ENCODE measurements around the gene PTGIS. TPM values are rescaled to one million over a fixed set of nuclear protein-coding genes. Genes with fewer than 3 reads are reported as not detected.

PTGIS gene
- total and polyA plus RNA-seq, 12 donors, result 6.5 to 66.8 (median 20.2) TPM

- Histone ChIP-seq H3K36me3 (peaks cover 0 to 33% (median 0%) of the 10 kb centered on the region in 9 donors), H3K4me3 (no peak overlapping the region), H3K9me3 (no peaks in the 10 kb centered on the region), H3K27me3 (peaks cover 0 to 2% (median 0%) of the 10 kb centered on the region in 7 donors), H3K4me1 (no peaks in the 10 kb centered on the region), H3K27ac (no peak overlapping the region)
- ATAC-seq, result no peak
- DNase-seq, result no peak
- no peak for TF ChIP-seq CTCF (IDR thresholded peaks at IDR 0.05)
- WGBS, 2 donors, result 89 to 95% methylated on average over 4 of the region's 4 CpGs
- intact Hi-C loops (cut with DNase I), result no loop called here
Measured at GRCh38 chr20:49517805-49518100, 50.2 kb downstream of the PTGIS start.

GRCh38 chr20:49516916-49517804 is 50.8 kb downstream of the PTGIS start:
- H3K4me3 ChIP-seq, result no peak overlapping the region
- intact Hi-C loops (cut with DNase I), result no loop called here
- H3K9me3 ChIP-seq, result no peaks in the 10 kb centered on the region
- peaks cover 0 to 35% (median 0%) of the 10 kb centered on the region in 9 donors for H3K36me3 ChIP-seq
- 82 to 85% methylated on average over 17 of the region's 17 CpGs for WGBS, 2 donors
- H3K4me1 ChIP-seq, result no peaks in the 10 kb centered on the region
- ATAC-seq, result peak in 1 of 8 donors; percentile 30
- peaks cover 0 to 3% (median 0%) of the 10 kb centered on the region in 7 donors for H3K27me3 ChIP-seq
- DNase-seq, result no peak
- no peak for TF ChIP-seq CTCF (IDR thresholded peaks at IDR 0.05)
- no peak overlapping the region for H3K27ac ChIP-seq

GRCh38 chr20:49515586-49515985 is 52.4 kb downstream of the PTGIS start:
- ATAC-seq (no peak), DNase-seq (no peak)
- Histone ChIP-seq H3K27ac (no peak overlapping the region), H3K9me3 (no peaks in the 10 kb centered on the region), H3K36me3 (peaks cover 0 to 43% (median 0%) of the 10 kb centered on the region in 9 donors), H3K4me1 (peaks cover 0 to 8% (median 0%) of the 10 kb centered on the region in 9 donors), H3K4me3 (no peak overlapping the region), H3K27me3 (peaks cover 0 to 5% (median 0%) of the 10 kb centered on the region in 7 donors)
- intact Hi-C loops (cut with DNase I), result no loop called here
- 56 to 59% methylated on average over 3 of the region's 3 CpGs for WGBS, 2 donors
- no peak for TF ChIP-seq CTCF (IDR thresholded peaks at IDR 0.05)

GRCh38 chr20:49513517-49513916 is 54.4 kb downstream of the PTGIS start:
- Histone ChIP-seq H3K4me3 (no peak overlapping the region), H3K9me3 (no peaks in the 10 kb centered on the region), H3K4me1 (peaks cover 0 to 14% (median 6%) of the 10 kb centered on the region in 9 donors), H3K36me3 (peaks cover 0 to 41% (median 0%) of the 10 kb centered on the region in 9 donors), H3K27me3 (peaks cover 0 to 5% (median 0%) of the 10 kb centered on the region in 7 donors), H3K27ac (no peak overlapping the region)
- intact Hi-C loops (cut with DNase I), result no loop called here
- 96 to 98% methylated on average over 2 of the region's 2 CpGs for WGBS, 2 donors
- ATAC-seq, result no peak
- TF ChIP-seq CTCF (IDR thresholded peaks at IDR 0.05), result no peak
- no peak for DNase-seq

Data from heart right ventricle (tissue), 16 donors.